NCI-H2196 treated with DMSO at 0.1 percent for 48 hours (cell line): ENCODE measurements around the gene CD40.

Experiments used
- DNase-seq: peaks from one replicate; lab custom pipeline; 2025; ENCODE audit not compliant: unreplicated experiment; lab: John Stamatoyannopoulos, UW

Gene CD40

GRCh38 chr20:46142124-46142523 lies 24.0 kb downstream of the CD40 start:
- no peak for DNase-seq

GRCh38 chr20:46144432-46145025 lies 26.4 kb downstream of the CD40 start:
- no peak for DNase-seq

GRCh38 chr20:46145713-46146112 lies 27.6 kb downstream of the CD40 start:
- no peak for DNase-seq

DNA sequence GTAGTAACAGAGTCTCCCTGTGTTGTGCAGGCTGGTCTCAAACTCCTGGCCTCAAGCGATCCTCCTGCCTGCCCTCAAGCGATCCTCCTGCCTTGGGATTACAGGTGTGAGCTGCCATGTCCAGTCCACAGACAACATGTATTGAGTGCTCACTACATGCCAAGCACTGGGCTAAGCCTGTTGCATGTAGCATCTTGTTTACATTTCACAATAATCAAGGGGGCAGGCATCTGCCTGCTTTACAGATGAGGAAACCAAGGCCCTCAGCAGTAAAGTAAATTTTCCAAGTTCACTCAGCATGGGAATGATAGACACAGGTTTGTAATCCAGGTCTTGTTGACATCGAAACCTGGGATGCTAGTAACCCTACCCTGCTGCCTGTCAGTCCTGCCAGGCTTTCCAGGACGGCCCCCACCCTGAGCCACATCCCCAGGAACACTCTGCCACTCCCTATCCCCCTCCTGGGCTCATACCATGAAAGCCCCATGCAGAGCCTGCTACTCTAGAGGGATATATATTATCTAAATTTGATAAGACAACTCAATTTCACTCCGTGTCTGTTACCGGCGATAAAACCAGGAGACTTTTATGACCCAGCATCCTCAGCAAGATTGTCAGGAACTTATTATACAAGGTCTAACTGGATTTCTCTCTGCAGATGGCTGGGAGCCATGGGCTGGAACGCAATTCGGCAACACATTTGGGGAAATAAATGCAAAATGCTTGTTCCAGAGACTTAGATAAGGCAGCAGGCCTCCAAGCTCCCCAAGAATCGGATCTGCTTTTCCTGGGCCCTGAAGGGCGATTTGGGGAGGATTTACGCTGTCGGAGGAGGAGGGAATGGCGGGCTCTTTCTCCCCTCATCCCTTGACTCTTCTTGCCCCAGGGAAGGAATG lies 30.4 kb downstream of the CD40 start:
- DNase-seq = no peak

- no peak for DNase-seq
Measured at GRCh38 chr20:46150943-46151342, 32.8 kb downstream of the CD40 start.

GRCh38 chr20:46151936-46152335 lies 33.8 kb downstream of the CD40 start:
- DNase-seq = peak; percentile 7

DNA sequence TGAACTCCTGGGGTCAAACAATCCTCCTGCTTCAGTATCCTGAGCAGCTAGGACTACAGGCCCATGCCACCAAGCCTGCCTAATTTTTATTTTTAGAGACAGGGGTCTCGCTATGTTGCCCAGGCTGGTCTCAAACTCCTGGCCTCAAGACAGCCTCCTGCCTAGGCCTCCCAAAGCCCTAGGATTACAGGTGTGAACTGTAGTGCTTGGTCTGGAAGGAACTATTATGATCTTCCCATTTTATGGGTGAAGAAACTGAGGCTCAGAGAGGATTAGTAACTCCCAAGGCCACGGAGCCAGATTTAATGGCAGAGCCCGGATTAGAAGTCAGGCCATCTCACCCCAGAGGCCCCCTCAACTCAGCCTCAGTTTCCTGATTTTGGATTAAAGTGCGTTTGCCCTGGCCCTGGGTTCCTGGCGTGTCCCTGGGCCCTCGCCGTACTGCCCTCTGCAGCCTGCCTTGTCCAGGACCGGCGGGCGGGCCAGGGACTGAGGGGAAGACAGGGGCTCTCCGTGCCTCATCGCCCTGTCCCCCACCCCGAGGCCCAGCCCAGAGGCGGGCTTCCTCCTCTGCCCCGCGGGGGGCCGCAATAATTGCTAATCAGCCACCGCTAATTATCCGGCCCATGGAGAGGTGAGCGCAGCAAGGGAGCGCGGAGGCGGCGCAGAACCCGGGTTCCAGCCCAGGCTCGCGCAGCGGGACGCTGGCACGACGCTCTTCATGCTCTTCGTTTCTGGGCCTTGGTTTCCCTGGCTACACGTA lies 34.9 kb downstream of the CD40 start:
- no peak for DNase-seq

GRCh38 chr20:46154305-46154704 lies 36.2 kb downstream of the CD40 start:
- no peak for DNase-seq

DNA sequence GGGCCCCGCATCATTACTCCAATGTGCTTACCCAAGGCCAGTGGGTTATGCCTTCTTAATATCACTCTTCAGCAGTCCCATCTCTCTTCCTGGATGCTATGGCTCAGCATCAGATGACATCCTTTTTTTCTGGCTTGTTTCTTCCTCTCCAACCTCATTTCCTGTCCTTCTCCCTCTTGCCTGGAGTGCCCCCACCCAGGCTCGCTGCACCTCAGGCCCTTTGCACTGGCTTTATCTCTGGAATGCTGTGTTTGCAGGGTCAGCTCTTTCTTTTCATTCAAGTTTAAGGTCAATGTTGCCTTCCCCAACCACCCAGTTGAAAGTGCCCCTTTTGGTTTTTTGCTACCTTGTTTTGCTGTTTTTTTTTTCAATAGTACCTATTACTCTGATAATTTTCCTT lies 36.7 kb downstream of the CD40 start:
- DNase-seq = no peak

- no peak for DNase-seq
Measured at GRCh38 chr20:46156065-46156464, 38.0 kb downstream of the CD40 start.

DNA sequence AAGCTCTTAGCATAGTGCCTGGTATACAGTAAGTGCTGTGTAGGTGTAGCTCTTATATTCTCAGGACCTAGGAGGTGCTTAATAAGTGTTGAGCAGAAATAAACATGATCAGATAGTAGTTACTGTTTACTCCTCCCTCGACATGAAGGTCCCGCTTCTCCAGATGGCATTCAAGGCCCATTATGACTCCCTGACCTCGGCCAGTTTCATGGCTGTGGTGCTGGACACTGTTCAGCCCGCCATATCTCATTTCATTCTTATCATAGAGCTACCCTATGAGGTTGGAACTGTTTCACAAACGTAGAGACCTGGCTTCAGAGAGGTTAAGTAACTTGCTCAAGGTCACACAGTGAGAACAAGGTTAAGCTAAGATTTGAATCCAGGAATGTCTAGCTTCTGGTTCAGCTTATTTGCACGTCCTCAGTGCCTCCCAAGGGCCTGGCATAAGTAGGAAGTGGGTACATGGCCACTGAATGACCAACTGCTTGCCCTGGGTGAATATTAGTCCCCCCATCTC lies 39.0 kb downstream of the CD40 start:
- no peak for DNase-seq

DNA sequence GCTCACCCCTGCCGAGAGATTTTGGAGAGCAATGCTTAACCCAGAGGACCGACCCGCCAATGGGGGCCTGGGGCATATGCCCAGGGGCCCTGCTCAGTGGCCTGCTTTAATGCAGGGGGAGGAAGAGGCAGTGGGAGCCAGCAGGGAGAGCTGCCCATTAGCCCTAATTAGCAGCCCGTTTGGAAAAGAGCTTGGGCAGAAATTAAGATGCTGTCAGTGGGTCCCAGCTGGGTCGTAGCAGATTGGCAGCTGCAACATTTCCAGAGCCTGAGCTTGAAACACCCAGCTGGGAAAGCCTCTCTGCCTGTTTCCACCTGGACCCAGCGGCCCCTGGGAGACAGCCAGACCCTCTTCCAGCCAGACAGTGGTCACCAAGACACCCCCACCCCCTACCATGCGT lies 39.5 kb downstream of the CD40 start:
- DNase-seq = no peak

GRCh38 chr20:46158476-46158987 lies 40.4 kb downstream of the CD40 start:
- no peak for DNase-seq

DNA sequence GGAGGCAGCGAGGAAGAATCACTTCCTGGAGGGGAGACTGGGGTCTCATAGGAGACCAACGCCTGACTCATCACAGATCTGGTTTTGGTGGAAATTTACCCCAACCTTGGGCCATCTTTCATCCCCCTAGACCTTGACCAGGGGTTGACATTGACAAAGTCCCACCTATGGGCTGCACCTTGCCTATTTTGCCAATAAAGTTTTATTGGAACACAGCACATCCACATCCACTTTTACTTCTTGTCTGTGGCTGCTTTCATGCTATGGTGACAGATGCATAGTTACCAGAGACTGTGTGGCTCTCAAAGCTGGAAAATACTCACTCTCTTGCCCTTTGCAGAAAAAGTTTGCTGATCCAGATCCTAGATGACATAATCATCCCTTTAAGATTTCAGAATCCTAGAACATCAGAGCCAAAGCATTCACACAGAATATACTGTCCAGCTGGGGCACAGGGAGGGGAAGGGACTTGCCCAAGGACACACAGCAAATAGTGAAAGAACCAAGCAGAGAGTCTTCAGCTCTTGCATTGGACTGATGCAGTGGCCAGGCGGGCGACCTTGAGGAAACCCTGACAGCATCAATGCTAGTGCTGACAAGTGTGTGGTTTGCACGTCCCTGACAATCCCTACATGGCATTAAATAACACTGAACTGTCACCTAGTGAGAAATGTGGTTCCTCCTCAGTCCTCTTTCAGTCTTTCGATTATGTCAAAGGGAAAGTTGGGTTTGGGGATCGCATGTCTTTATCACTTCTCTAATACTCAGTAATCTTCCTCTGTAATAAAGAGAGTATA lies 41.2 kb downstream of the CD40 start:
- DNase-seq = no peak

- no peak for DNase-seq
Measured at GRCh38 chr20:46160661-46161060, 42.5 kb downstream of the CD40 start.

GRCh38 chr20:46161921-46162320 lies 43.8 kb downstream of the CD40 start:
- no peak for DNase-seq

GRCh38 chr20:46164254-46164653 lies 46.1 kb downstream of the CD40 start:
- DNase-seq = no peak

- DNase-seq = no peak
Measured at GRCh38 chr20:46167080-46167479, 49.0 kb downstream of the CD40 start.

DNA sequence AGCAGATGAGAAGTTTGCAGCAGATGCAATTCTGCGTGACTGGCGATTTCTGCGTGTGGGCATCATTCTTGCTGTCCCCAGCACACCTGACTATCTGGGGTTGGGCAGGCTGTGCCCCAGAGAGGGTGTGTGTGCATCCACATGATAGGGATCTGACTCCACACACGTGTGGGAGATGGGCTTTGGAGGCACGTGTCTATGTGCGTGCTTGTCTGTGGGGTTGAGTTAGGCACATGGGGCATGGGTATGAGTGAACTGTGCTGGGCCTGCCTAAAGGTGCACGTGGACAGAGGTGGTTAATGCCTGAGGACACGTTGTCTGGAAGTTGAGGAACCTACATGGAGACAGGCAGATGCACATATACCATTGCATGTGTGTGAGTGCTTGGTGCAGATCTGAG lies 50.3 kb downstream of the CD40 start:
- no peak for DNase-seq
